ENCODE results near the gene PER3.

PER3 gene

DNA sequence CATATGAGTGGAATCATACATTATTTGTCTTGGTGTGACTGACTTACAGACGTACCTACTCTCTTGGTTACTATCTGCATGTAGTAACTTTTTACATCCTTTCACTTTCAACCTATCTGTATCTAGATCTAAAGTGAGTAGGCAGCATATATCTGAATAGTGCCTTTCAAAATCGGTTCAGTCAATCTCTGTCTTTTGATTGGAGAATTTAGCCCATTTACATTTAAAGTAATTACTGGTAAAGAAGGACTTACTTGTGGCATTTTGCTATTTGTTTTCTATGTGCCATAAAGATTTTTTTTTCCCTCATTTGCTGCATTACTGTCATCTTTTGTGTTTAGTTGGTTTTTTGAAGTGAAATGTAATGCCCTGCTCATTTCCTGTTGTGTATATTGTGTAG, 54.6 kb downstream of the PER3 start:
- no peak for DNase-seq (ENCODE audit: low read depth)

DNA sequence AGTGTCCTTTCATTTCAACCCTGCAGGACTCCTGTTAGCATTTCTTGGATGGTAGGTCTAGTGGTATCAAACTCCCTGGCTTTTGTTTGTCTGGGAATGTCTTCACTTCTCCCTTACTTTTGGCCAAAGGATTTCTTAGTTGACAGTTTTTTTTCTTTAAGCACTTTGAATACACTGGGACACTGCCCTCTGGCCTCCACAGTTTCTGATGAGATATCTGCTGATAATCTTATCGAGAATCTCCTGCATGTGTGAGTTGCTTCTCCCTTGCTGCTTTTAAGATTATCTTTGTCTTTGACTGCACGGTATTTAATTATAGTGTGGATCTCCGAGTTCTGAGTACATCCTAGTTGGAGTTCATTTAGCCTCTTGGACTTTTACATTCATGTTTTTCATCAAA, 55.4 kb downstream of the PER3 start:
- DNase-seq (ENCODE audit: low read depth): no peak

DNA sequence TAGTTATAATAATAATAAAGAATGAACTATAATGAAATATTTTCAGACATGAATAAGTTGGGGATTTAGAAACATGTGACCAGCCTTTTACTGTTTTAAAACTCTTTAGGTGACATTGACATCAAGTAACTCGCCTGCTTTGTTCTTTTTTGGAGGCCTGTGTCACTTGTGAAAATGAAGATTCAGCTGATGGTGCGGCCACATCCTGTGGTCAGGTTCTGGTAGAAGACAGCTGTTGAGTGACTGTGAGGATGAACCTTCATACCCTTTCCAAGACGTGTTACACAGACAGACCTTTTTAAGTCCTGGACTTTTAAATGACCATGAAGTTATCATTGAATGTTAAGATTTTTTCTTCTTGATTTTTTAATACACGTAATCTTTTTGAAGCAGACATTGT, 58.4 kb downstream of the PER3 start:
- DNase-seq (ENCODE audit: low read depth): no peak

GRCh38 chr1:7845761-7846160, 61.7 kb downstream of the PER3 start:
- peak; percentile 69 for DNase-seq (ENCODE audit: low read depth)

DNA sequence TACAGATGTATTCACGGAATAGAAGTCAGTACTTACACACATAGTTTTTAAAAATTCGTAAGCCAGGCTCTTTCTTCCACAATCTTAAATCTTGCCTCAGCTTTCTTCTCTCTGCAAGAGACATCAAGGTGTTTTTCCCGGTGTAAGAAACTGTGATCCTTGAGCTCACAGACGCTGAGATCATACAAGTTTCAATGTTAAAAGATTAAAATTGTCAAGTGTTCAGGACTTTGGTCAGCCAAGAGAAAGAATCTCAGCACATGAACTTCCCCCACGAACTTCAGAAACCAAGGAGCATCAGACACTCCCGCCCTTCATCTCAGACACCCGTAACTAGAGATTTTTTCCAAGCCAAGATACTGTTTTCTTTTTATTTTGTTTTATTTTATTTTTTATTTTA, 62.6 kb downstream of the PER3 start:
- no peak for DNase-seq (ENCODE audit: low read depth)

DNA sequence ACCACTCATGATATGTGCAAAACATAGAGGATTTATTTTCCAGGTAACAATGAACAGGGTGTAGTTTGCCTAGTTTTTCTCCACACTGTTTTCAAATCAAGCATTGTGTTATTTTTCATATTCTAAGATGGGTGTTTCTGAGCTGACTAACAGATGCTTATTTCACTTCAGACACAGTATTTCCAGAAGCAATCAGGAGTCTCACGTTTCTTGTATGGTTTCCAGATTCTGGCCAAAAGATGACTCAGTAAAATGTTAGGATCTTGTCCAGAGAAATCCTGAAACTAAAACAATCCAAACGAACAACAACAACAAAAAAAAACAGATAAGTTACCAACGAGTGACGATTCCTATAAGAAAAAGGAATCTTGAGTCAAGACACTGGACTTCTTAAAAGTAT, 63.5 kb downstream of the PER3 start:
- peak; percentile 76 for DNase-seq (ENCODE audit: low read depth)

- no peak for DNase-seq (ENCODE audit: low read depth)
These were observed 66.7 kb downstream of the PER3 start for GRCh38 chr1:7850786-7851185.

DNA sequence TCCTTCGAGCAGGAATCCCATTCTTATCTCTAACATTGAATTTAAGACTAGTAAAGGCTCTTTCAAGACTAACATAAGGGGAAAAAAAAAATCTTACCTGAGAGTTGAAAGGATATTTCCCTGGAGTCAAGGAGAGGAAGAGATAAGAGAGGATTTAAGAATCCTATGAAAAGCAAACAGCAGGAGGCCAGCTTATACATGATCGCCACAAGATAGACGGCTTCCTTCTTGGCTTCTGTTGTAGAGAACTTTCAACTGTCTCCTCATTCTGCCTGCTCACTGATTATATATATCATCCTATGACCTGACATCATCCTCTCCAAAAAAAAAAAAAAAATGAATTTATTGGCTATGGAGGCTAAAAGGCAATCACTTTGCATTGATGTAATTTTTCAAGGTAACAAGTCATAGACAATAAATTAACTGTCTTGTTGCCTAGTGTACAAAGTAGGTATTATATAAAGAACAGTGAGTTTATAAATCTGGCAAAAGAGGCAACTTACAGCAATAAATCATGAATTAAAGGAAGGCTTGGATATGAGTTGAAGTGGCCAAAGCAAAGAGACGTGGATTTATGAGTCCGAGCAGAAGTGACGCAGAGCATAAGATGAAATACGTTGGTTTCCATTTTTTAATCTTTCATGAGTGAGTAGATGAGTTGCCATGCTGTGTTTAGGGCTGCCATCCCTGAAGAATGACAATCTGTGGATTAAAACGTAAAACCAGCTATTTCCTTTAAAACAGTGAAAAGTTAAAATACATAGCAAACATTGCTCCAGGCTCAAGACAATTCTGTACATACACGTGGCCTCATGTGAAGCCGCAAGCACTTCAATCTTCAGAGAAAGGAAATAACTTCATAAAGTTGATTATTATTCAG, 69.0 kb downstream of the PER3 start, which contains the start of gene UTS2:
Gene UTS2, minus strand, starts transcription at position 262 of the 880 bp plus-strand sequence. Its CDS starts 62 bp downstream, at position 200.
- DNase-seq (ENCODE audit: low read depth): no peak

DNA sequence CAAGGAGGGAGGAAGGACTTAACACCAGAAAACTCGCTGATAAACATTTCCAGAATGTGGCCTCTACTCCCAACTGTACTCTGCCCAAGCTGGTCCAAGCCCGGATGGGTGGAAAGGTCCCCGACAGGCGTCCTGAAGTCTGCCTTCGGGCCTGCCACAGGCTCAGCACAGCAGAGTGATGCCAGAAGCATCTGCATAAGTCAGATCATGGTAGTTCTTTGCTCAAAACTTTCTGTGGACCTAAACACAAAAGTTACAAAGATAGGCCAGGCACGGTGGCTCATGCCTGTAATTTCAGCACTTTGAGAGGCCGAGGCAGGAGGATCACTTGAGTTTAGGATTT, 69.6 kb downstream of the PER3 start:
- DNase-seq (ENCODE audit: low read depth): no peak

DNA sequence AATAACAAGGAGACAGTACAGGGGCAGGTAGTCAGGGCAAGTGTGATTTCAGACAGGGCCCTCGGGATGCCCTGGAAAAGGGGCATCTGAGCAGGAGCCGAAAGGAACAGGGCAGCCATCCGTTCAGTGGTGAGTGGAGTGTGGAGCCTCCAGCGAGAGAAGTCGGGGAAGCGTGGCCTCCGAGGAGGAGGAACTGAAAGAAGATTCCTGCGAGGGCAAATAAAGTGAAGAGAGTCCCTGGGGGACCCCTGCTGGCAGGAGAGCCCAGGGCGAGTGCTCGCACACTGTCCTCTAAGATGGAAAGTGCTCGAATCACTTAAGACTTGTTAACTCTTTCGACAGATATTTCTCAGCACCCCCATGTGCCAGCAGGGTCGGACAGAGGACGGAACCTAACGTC, 72.3 kb downstream of the PER3 start:
- no peak for DNase-seq (ENCODE audit: low read depth)

DNA sequence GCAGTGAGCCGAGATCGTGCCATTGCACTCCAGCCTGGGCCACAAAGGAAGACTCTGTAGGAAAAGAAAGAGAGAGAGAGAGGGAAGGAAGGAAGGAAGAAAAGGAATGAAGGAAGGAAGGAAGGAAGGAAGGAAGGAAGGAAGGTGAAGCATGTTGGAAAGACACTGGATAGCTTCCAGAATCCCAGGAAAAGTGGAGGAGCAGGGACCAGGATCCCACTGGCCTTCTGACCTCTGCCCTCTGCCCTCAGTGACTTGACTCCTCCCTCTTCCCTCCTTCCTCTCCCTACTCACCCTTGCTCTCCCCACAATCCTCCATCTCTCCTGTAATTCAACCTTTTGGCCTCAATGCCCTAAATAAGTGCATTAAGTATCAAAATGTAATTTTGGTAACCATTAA, 72.9 kb downstream of the PER3 start:
- DNase-seq (ENCODE audit: low read depth): no peak

DNA sequence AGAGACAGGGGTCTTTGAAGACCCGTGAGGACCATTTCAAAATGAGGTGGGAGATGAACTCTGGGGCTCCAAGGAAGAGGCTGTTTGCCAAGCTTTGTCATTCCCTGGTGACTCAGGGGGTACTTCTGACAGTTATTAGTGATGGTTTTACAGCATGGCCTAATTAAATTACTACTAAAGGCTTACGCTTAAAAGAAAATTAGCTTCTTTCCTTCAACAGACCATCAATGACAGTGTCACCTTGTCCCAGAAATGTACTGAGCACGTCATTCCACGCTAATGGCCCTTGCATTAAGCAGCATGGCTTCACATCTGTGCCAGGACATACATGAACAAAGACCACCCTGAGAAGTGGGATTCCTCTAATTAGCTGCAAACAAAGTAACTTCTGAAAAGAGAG, 73.9 kb downstream of the PER3 start:
- no peak for DNase-seq (ENCODE audit: low read depth)

GRCh38 chr1:7859406-7859805, 75.3 kb downstream of the PER3 start:
- DNase-seq (ENCODE audit: low read depth): no peak

DNA sequence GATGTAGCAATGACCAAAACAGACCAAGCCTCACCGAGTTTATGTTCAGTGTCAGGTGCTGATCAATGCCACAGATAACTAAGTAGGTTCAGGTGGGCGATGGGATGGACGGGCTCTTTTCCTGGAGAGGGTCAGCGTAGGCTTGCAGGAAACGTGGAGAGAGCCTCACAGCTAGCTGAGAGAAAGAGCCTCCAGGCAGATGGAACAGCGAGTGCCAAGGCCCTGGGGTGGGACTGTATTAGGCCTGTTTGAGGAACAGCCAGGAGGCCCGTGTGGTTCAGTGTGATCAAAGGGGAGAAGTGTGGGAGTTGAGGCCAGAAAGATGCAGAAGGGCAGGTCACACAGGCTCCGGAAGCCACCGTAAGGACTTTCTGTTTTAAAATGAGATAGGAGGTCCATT, 76.0 kb downstream of the PER3 start:
- DNase-seq (ENCODE audit: low read depth): no peak

DNA sequence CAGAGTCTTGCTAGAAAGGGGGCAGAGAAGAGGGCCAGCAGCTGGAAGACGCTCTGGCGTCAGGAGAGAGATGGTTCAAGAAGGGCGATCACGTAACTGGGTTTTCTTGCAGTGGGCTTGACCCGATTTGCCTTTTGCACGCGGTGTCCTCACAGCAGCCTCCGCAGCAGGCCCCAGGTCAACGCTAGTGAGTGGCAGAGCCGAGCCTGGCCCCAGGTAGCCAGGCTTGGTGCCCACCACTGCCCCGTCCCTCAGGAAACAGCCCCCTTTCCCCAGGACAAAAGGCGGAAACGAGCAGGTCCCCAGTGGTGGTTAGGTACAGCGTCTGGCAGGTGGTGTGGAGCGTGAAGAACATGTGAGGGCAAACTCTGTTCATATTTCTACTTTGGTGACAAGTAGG, 77.4 kb downstream of the PER3 start:
- no peak for DNase-seq (ENCODE audit: low read depth)

- DNase-seq (ENCODE audit: low read depth): no peak
These were observed 78.3 kb downstream of the PER3 start for GRCh38 chr1:7862211-7863060.

- DNase-seq (ENCODE audit: low read depth): no peak
These were observed 79.8 kb downstream of the PER3 start for GRCh38 chr1:7863756-7864328.

GRCh38 chr1:7865978-7866377, 81.9 kb downstream of the PER3 start:
- no peak for DNase-seq (ENCODE audit: low read depth)

DNA sequence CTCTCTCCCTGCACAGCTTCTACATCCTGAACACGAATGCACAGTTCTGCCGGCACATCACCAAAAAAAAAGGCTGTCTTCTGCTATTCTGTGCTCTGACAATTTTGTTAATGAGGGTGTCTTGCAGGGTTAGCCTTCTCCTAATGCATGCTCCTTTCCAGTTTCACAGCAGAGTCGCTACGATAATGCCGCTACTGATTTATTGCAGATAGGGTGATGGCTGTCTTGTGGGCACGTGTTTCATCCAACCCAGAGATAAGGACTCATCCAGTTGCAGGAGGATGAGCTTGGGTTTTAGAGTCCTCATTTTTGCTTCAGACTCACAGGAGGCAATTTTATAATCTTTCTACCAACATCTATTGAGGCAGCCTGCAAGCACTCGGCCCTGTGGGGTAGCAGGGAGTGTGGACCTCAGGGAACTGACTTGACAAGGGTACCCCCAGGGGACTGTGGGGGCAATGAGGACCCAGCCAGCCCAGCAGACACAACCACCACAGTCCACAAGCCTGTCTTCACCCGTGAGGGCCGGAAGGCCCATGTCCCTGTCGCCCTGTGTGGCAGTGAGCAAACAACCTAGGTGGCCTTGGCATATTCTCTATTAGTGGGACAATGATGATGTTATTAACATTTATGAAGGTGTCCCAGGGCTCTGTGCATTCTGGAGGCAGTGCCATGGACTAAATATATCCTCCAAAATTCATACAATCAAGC, 84.1 kb downstream of the PER3 start:
- DNase-seq (ENCODE audit: low read depth): no peak

DNA sequence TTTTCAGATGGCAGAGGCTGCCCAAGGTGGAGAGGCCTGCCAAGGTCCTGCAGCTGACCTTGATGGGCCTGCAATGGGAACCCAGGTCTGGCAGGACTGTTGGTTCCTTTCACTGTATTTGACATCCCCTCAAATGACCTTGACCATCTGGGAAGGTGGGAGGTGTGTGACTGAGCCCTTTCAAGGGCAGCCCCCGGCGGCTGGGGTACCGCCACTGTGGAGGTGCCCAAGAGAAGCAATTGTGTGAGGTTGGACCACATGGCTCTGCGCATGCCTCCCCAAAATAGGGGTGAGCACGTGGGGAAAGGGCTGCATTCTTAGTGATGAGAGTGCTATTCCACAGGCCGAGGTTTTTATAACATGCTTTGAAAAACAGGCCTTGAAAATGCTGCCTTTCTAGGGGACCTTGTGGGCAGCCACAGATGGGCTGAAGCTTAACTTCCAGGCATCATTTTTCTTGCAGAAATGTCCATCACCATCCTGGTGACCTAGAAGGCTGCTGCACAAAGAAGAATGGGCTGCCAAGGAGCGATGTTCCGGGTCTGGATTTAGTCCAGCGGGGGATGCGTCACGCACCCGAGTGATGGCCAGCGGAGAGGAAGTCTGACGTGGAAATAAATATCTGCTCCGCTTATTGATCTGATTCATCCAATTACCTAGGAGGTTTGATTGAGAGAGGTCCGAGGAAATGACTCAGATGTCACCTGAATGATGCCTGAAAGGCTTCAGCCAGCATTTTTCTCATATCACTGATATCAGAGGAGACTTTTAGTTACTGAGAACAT, 85.2 kb downstream of the PER3 start:
- no peak for DNase-seq (ENCODE audit: low read depth)

- DNase-seq (ENCODE audit: low read depth): no peak
These were observed 87.0 kb downstream of the PER3 start for GRCh38 chr1:7871136-7871535.
